PFSK-1 (cell line): ENCODE results near the gene PCCB.

Source experiments
- FOXP2 ChIP-seq: optimal IDR thresholded peaks from 2 replicates; pipeline ENCODE3; 2011; ENCODE audit warnings: borderline replicate concordance, control low read depth, inconsistent platforms; ENCODE audit not compliant: insufficient read depth; ENCODE audit errors: extremely low read length, extremely low read depth
- POLR2AphosphoS5 ChIP-seq: IDR thresholded peaks from 2 replicates; pipeline ENCODE4 v1.6.1; 2012; ENCODE audit warnings: low read depth, mild to moderate bottlenecking, control low read depth, low read length, moderate library complexity
- SIN3A ChIP-seq: IDR thresholded peaks from 2 replicates; pipeline ENCODE4 v1.6.1; 2012; ENCODE audit warnings: mild to moderate bottlenecking, low read length, moderate library complexity, borderline replicate concordance; ENCODE audit not compliant: insufficient read depth
- TAF1 ChIP-seq: IDR thresholded peaks from 2 replicates; pipeline ENCODE4 v1.6.1; 2012; ENCODE audit warnings: low read length, control low read depth, borderline replicate concordance; ENCODE audit not compliant: insufficient read depth
- TF ChIP-seq, protein P1 (sequence below), 2 experiments: IDR thresholded peaks; 2 replicates each; pipeline versions ENCODE4 v1.6.1 to v1.8.0; 2011 to 2012; ENCODE audit warnings: low read depth in 2 of 2, low read length in 2 of 2, control low read depth in 1 of 2, inconsistent platforms in 1 of 2, mild to moderate bottlenecking in 1 of 2, moderate library complexity in 1 of 2; ENCODE audit not compliant: insufficient read depth in 1 of 2

The PCCB gene

GRCh38 chr3:136327671-136328070, 77.5 kb downstream of the PCCB start:
- TF ChIP-seq POLR2AphosphoS5, result no peak
- TF ChIP-seq, protein P1, sequence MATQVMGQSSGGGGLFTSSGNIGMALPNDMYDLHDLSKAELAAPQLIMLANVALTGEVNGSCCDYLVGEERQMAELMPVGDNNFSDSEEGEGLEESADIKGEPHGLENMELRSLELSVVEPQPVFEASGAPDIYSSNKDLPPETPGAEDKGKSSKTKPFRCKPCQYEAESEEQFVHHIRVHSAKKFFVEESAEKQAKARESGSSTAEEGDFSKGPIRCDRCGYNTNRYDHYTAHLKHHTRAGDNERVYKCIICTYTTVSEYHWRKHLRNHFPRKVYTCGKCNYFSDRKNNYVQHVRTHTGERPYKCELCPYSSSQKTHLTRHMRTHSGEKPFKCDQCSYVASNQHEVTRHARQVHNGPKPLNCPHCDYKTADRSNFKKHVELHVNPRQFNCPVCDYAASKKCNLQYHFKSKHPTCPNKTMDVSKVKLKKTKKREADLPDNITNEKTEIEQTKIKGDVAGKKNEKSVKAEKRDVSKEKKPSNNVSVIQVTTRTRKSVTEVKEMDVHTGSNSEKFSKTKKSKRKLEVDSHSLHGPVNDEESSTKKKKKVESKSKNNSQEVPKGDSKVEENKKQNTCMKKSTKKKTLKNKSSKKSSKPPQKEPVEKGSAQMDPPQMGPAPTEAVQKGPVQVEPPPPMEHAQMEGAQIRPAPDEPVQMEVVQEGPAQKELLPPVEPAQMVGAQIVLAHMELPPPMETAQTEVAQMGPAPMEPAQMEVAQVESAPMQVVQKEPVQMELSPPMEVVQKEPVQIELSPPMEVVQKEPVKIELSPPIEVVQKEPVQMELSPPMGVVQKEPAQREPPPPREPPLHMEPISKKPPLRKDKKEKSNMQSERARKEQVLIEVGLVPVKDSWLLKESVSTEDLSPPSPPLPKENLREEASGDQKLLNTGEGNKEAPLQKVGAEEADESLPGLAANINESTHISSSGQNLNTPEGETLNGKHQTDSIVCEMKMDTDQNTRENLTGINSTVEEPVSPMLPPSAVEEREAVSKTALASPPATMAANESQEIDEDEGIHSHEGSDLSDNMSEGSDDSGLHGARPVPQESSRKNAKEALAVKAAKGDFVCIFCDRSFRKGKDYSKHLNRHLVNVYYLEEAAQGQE (IDR thresholded peaks at IDR 0.05; ENCODE audit: insufficient read depth in 1 of 2, low read depth in 2 of 2, low read length in 2 of 2), result no peak
- TF ChIP-seq TAF1, result no peak
- no peak for TF ChIP-seq FOXP2
- no peak for TF ChIP-seq SIN3A

- TF ChIP-seq TAF1 (no peak), POLR2AphosphoS5 (no peak), FOXP2 (no peak), SIN3A (no peak)
- TF ChIP-seq, protein P1 (IDR thresholded peaks at IDR 0.05; ENCODE audit: insufficient read depth in 1 of 2, low read depth in 2 of 2, low read length in 2 of 2), result no peak
These were observed 79.5 kb downstream of the PCCB start for GRCh38 chr3:136329593-136329992.

GRCh38 chr3:136330900-136331299, 80.8 kb downstream of the PCCB start:
- no peak for TF ChIP-seq SIN3A

DNA sequence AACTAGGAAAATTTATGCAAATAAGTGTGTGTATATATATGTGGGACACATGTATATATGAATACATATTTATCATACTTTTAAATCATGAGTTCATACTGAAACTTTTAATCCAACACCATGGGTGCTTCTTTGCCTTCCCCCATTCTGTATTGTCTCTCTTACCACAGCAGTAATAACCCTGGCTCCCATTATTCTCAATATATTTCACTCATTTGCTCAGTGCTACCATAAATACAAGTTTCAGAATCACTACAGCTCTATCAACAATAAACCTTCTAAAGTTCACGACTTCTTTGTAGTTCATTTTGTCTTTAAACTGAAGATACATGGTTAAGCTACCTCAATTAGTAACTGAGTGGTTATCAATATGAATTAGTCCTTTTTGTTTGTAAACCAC, 82.2 kb downstream of the PCCB start:
- TF ChIP-seq FOXP2 (no peak), POLR2AphosphoS5 (no peak), SIN3A (no peak), TAF1 (no peak)
- TF ChIP-seq, protein P1 (IDR thresholded peaks at IDR 0.05; ENCODE audit: insufficient read depth in 1 of 2, low read depth in 2 of 2, low read length in 2 of 2), result no peak

- TF ChIP-seq TAF1 (no peak), FOXP2 (no peak)
These were observed 82.6 kb downstream of the PCCB start for GRCh38 chr3:136332776-136333175.

GRCh38 chr3:136334209-136334608, 84.1 kb downstream of the PCCB start:
- TF ChIP-seq, protein P1 (IDR thresholded peaks at IDR 0.05; ENCODE audit: insufficient read depth in 1 of 2, low read depth in 2 of 2, low read length in 2 of 2), result no peak
- no peak for TF ChIP-seq POLR2AphosphoS5
